ENCODE data around the gene ZNF566. TPM values are rescaled to one million over a fixed set of nuclear protein-coding genes. Genes with fewer than 3 reads are reported as not detected.

Gene ZNF566
- total and polyA plus RNA-seq, 2 of the 4 experiments (the other 2 are of a cell fraction): 3.0 to 4.8 TPM

Other genes with a start within 250 kb of the ZNF566 start
- 2.0 and 2.2 TPM in 2 replicates for gene ZFP14, start 110.4 kb downstream of the ZNF566 start, total RNA-seq (2012; rRNA removed)
- gene ZFP14, start 110.4 kb downstream of the ZNF566 start, polyA plus RNA-seq (2012; rRNA removed): 0.46 and 0.67 TPM in 2 replicates
- gene ZFP82, start 70.9 kb downstream of the ZNF566 start, total RNA-seq (2012; rRNA removed): 3.9 and 5.0 TPM in 2 replicates
- gene ZFP82, start 70.9 kb downstream of the ZNF566 start, polyA plus RNA-seq (2012; rRNA removed): 1.4 and 1.6 TPM in 2 replicates
- 11.3 and 15.0 TPM in 2 replicates for gene ZNF260, start 38.7 kb upstream of the ZNF566 start, total RNA-seq (2012; rRNA removed)
- 2.5 and 4.0 TPM in 2 replicates for gene ZNF260, start 38.7 kb upstream of the ZNF566 start, polyA plus RNA-seq (2012; rRNA removed)
- gene ZNF529, start 83.7 kb upstream of the ZNF566 start, total RNA-seq (2012; rRNA removed): 6.8 and 8.6 TPM in 2 replicates
- 2.4 and 2.7 TPM in 2 replicates for gene ZNF529, start 83.7 kb upstream of the ZNF566 start, polyA plus RNA-seq (2012; rRNA removed)
- 1.9 and 4.5 TPM in 2 replicates for gene ZNF382, start 115.8 kb upstream of the ZNF566 start, total RNA-seq (2012; rRNA removed)
- gene ZNF382, start 115.8 kb upstream of the ZNF566 start, polyA plus RNA-seq (2012; rRNA removed): 0.59 and 0.80 TPM in 2 replicates
- gene ZNF461, start 177.3 kb upstream of the ZNF566 start, total RNA-seq (2012; rRNA removed): 9.1 and 12.8 TPM in 2 replicates
- 2.2 TPM in 2 replicates for gene ZNF461, start 177.3 kb upstream of the ZNF566 start, polyA plus RNA-seq (2012; rRNA removed)
- 5.3 and 6.1 TPM in 2 replicates for gene ZNF567, start 198.1 kb upstream of the ZNF566 start, total RNA-seq (2012; rRNA removed)
- 3.4 and 3.8 TPM in 2 replicates for gene ZNF567, start 198.1 kb upstream of the ZNF566 start, polyA plus RNA-seq (2012; rRNA removed)

Measured in IMR-90 (cell line).